Progenitor cell of endocrine pancreas (in vitro differentiated cells): ENCODE measurements around the gene SLC43A3. TPM values are rescaled to one million over a fixed set of nuclear protein-coding genes. Genes with fewer than 3 reads are reported as not detected.

Experiments used
- DNase-seq: peaks from one replicate; pipeline ENCODE4 v3.0.0; 2021; ENCODE audit warnings: low spot score; ENCODE audit not compliant: unreplicated experiment
- H3K27ac Mint-ChIP-seq: 2 replicates; pipeline ENCODE4 v1.8.0; 2021; ENCODE audit warnings: mild to moderate bottlenecking, moderate library complexity, mixed read lengths
- H3K27me3 Mint-ChIP-seq: 2 replicates; pipeline ENCODE4 v1.8.0; 2021; ENCODE audit warnings: mixed read lengths
- H3K36me3 Mint-ChIP-seq: 2 replicates; pipeline ENCODE4 v1.8.0; 2022; ENCODE audit warnings: mixed read lengths; ENCODE audit not compliant: insufficient read depth
- H3K4me1 Mint-ChIP-seq: 2 replicates; pipeline ENCODE4 v1.8.0; 2021; ENCODE audit warnings: low read depth, mixed read lengths
- H3K4me3 Mint-ChIP-seq: 2 replicates; pipeline ENCODE4 v1.8.0; 2021; ENCODE audit warnings: low read depth, mild to moderate bottlenecking, moderate library complexity, mixed read lengths
- H3K9me3 Mint-ChIP-seq: 2 replicates; pipeline ENCODE4 v1.8.0; 2021; ENCODE audit warnings: low read depth, mixed read lengths
- CTCF ChIP-seq: fragments of 200-600 bp; sonication (generic); IDR thresholded peaks from one replicate; pipeline ENCODE4 v1.5.0; 2021; ENCODE audit warnings: antibody characterized with exemption, mild to moderate bottlenecking; ENCODE audit not compliant: unreplicated experiment
- total RNA-seq: library from RNA; stranded (reverse); gene quantifications from 2 replicates; pipeline ENCODE4 v1.2.1, GENCODE V29; 2021

SLC43A3 gene
- total RNA-seq, 1 donor from 2014 or later: 24.6 TPM

DNA sequence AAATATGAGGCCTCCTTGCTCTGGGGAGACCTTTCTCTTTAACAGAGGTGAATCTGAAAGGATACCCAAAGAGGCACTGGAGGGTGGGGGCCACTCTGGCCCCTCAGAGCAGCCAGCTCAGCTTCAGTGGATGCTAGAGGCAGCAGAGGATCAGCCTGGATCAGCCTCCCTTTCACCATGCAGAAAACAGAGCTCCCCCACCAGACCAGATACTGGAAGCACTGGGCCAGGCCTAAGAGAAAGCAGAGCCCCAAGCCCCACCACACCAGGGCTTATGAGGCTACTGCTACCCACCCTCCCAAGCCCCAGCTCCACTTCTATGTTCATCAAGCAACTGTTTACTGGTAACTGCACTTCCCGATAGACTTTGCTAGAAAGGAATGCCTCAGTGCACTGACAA, 4.0 kb upstream of the SLC43A3 start:
- DNase-seq: no peak
- Mint-ChIP-seq H3K36me3 (no peaks in the 10 kb centered on the region), H3K4me1 (peaks cover 8% of the 10 kb centered on the region), H3K27ac (no peak overlapping the region), H3K4me3 (no peak overlapping the region), H3K27me3 (peaks cover 36% of the 10 kb centered on the region), H3K9me3 (no peaks in the 10 kb centered on the region)
- no peak for TF ChIP-seq CTCF

- DNase-seq: no peak
- Mint-ChIP-seq H3K27me3 (peaks cover 32% of the 10 kb centered on the region), H3K4me1 (peaks cover 8% of the 10 kb centered on the region), H3K36me3 (no peaks in the 10 kb centered on the region), H3K9me3 (no peaks in the 10 kb centered on the region), H3K4me3 (no peak overlapping the region), H3K27ac (no peak overlapping the region)
- no peak for TF ChIP-seq CTCF
Measured at GRCh38 chr11:57429946-57430345, 3.0 kb upstream of the SLC43A3 start.

- Mint-ChIP-seq H3K4me3 (no peak overlapping the region), H3K27ac (no peak overlapping the region), H3K4me1 (peaks cover 8% of the 10 kb centered on the region), H3K36me3 (peaks cover 2% of the 10 kb centered on the region), H3K9me3 (no peaks in the 10 kb centered on the region), H3K27me3 (peaks cover 32% of the 10 kb centered on the region)
- no peak for TF ChIP-seq CTCF
- no peak for DNase-seq
Measured at GRCh38 chr11:57428643-57429042, 1.7 kb upstream of the SLC43A3 start.

- H3K9me3 Mint-ChIP-seq: no peaks in the 10 kb centered on the region
- no peak overlapping the region for H3K27ac Mint-ChIP-seq
- peaks cover 32% of the 10 kb centered on the region for H3K27me3 Mint-ChIP-seq
Measured at GRCh38 chr11:57427727-57428082, 784 bp upstream of the SLC43A3 start.

DNA sequence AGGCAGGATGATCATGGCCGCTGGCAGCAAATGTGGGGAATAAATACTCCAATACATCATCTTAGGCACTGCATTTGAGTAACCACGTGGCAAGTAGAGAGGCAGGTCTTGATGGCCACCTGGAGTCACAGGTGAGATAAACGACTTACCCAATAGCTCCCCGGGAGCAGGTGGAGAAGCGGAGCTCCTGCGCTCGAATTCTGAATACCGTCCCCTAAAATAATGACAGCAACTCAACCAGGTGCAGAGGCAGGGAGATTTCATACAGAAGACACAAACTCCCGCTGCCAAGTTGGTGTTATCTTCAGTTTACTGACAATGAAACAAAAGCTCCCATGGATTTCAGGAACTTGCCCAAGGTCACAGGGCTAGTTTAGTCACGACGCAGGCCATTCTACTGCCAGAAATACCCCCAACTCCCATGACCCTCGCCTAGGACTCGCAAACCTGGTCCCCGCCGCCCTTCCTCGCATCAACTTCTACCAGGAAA, 437 bp downstream of the SLC43A3 start:
- Mint-ChIP-seq H3K4me1 (peaks cover 8% of the 10 kb centered on the region), H3K36me3 (peaks cover 3% of the 10 kb centered on the region), H3K9me3 (no peaks in the 10 kb centered on the region), H3K27ac (no peak overlapping the region), H3K27me3 (peaks cover 29% of the 10 kb centered on the region), H3K4me3 (peak overlapping the region; percentile 73)
- no peak for TF ChIP-seq CTCF
- DNase-seq: no peak

More at GRCh38 chr11:57427727-57428082, 784 bp upstream of the SLC43A3 start:
- H3K4me3 Mint-ChIP-seq: peak overlapping the region; percentile 73
- H3K36me3 Mint-ChIP-seq: peaks cover 3% of the 10 kb centered on the region
- TF ChIP-seq CTCF: no peak
- no peak for DNase-seq
- peaks cover 8% of the 10 kb centered on the region for H3K4me1 Mint-ChIP-seq
